Esophagus squamous epithelium (tissue), 5 donors: ENCODE data around the gene NSMF. TPM values are rescaled to one million over a fixed set of nuclear protein-coding genes. Genes with fewer than 3 reads are reported as not detected.

ENCODE experiments used
- DNase-seq: peaks from one replicate; lab custom pipeline; 2025; lab: John Stamatoyannopoulos, UW
- H3K27ac ChIP-seq, 4 donors: fragments of 200-600 bp; sonication (generic); one replicate each; pipeline ENCODE4 v1.5.1; 2016 to 2019; ENCODE audit warnings: mild to moderate bottlenecking in 1 of 4
- H3K27me3 ChIP-seq, 4 donors: fragments of 200-600 bp; sonication (generic); 1 replicate in 3 of 4; 2 replicates in 1 of 4; pipeline versions ENCODE4 v1.5.1 to v1.6.0; 2017 to 2021; ENCODE audit warnings: antibody characterized with exemption in 1 of 4
- H3K36me3 ChIP-seq, 3 donors: fragments of 200-600 bp; sonication (generic); one replicate each; pipeline ENCODE4 v1.5.1; 2016 to 2019
- H3K4me1 ChIP-seq, 3 donors: fragments of 200-600 bp; sonication (generic); one replicate each; pipeline ENCODE4 v1.5.1; 2017 to 2019
- H3K4me3 ChIP-seq, 4 donors: fragments of 200-600 bp; sonication (generic); 1 replicate in 3 of 4; 2 replicates in 1 of 4; pipeline ENCODE4 v1.5.1; 2016 to 2019; ENCODE audit warnings: mild to moderate bottlenecking in 2 of 4, moderate library complexity in 1 of 4
- H3K9me3 ChIP-seq, 3 donors: fragments of 200-600 bp; sonication (generic); one replicate each; pipeline ENCODE4 v1.5.1; 2016 to 2019
- POLR2A ChIP-seq, 4 donors: fragments of 450-650 bp; IDR thresholded peaks; one replicate each; pipeline ENCODE4 v1.6.1; 2017; ENCODE audit warnings: antibody characterized with exemption in 4 of 4, mild to moderate bottlenecking in 4 of 4, moderate library complexity in 3 of 4
- WGBS, 2 donors: methylation state at CpG; one replicate each; pipeline ENCODE4 v1.1.5; 2018; 5-methylcytosine and 5-hydroxymethylcytosine counted together
- intact Hi-C: fragments of 100-400 bp; cut with DNase I; formaldehyde crosslinking; loops from one replicate; pipeline ENCODE4 v1.15.0; 2022
- total RNA-seq, 4 donors: library from RNA; depleted of rRNA; stranded (reverse); fragments of >200 nt; gene quantifications; one replicate each; pipeline ENCODE4 v1.1.0, GENCODE V29; 2016
- TF ChIP-seq, protein P1 (sequence below), 6 experiments: fragments of 450-650 bp in 4 of 6; fragments of 200-600 bp in 2 of 6; sonication (generic) in 2 of 6; IDR thresholded peaks; one replicate each; pipeline ENCODE4 v1.5.1; 2016 to 2019; ENCODE audit warnings: antibody characterized with exemption in 6 of 6, mild to moderate bottlenecking in 4 of 6, moderate library complexity in 4 of 6
- donor health status: DM: yes; HTN: yes; CAD: no.

The NSMF gene
- total RNA-seq, 4 donors from 2014 or later = 16.2 to 38.1 (median 20.6) TPM

DNA sequence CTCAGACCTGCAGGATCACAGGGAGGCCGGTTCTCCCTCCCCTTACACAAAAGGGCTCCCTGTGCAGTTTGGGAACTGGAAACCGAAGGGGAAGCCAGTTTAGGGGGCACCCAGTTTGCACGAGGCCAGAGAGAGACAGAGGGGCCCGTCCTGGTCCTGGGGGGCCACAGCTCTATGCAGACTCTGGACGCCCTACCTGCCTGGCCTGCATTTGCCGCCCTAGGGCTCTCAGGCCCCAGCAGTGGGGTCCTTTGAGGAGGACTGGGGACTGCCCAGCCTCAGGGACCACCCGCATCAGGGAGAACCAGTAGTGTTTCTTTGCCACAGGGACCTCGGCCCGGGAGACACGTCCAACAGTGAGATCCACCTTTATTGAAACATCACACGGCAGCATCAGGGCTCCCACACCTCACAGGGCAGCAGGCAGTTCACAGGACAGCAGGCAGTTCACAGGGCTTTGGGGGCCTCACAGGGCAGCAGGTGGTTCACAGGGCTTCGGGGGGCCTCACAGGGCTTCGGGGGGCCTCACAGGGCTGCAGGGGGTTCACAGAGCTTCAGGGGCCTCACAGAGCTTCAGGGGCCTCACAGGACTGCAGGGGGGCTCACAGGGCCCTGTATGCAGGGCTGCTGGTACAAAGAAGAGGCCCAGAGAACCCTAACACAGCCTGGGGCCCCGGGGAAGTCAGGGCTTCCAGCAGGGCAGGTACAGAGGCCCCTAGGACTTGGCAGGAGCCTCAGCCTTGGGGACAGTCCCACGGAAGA lies 648 bp upstream of the NSMF start:
- H3K9me3 ChIP-seq = no peaks in the 10 kb centered on the region
- peak overlapping the region; percentile 61 to 91 (median 80) for H3K4me3 ChIP-seq
- TF ChIP-seq POLR2A (IDR thresholded peaks at IDR 0.05) = no peak
- TF ChIP-seq, protein P1, sequence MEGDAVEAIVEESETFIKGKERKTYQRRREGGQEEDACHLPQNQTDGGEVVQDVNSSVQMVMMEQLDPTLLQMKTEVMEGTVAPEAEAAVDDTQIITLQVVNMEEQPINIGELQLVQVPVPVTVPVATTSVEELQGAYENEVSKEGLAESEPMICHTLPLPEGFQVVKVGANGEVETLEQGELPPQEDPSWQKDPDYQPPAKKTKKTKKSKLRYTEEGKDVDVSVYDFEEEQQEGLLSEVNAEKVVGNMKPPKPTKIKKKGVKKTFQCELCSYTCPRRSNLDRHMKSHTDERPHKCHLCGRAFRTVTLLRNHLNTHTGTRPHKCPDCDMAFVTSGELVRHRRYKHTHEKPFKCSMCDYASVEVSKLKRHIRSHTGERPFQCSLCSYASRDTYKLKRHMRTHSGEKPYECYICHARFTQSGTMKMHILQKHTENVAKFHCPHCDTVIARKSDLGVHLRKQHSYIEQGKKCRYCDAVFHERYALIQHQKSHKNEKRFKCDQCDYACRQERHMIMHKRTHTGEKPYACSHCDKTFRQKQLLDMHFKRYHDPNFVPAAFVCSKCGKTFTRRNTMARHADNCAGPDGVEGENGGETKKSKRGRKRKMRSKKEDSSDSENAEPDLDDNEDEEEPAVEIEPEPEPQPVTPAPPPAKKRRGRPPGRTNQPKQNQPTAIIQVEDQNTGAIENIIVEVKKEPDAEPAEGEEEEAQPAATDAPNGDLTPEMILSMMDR (IDR thresholded peaks at IDR 0.05) = no peak
- H3K36me3 ChIP-seq = peaks cover 0 to 17% (median 0%) of the 10 kb centered on the region in 3 donors
- peaks cover 0 to 5% (median 0%) of the 10 kb centered on the region in 4 donors for H3K27me3 ChIP-seq
- DNase-seq = no peak
- H3K4me1 ChIP-seq = peaks cover 26 to 72% (median 30%) of the 10 kb centered on the region in 3 donors
- WGBS, 2 donors = 0 to 52% methylated on average over 2 of the region's 15 CpGs
- H3K27ac ChIP-seq = peak overlapping the region; percentile 72 to 88 (median 84)
- intact Hi-C loops = no loop called here

DNA sequence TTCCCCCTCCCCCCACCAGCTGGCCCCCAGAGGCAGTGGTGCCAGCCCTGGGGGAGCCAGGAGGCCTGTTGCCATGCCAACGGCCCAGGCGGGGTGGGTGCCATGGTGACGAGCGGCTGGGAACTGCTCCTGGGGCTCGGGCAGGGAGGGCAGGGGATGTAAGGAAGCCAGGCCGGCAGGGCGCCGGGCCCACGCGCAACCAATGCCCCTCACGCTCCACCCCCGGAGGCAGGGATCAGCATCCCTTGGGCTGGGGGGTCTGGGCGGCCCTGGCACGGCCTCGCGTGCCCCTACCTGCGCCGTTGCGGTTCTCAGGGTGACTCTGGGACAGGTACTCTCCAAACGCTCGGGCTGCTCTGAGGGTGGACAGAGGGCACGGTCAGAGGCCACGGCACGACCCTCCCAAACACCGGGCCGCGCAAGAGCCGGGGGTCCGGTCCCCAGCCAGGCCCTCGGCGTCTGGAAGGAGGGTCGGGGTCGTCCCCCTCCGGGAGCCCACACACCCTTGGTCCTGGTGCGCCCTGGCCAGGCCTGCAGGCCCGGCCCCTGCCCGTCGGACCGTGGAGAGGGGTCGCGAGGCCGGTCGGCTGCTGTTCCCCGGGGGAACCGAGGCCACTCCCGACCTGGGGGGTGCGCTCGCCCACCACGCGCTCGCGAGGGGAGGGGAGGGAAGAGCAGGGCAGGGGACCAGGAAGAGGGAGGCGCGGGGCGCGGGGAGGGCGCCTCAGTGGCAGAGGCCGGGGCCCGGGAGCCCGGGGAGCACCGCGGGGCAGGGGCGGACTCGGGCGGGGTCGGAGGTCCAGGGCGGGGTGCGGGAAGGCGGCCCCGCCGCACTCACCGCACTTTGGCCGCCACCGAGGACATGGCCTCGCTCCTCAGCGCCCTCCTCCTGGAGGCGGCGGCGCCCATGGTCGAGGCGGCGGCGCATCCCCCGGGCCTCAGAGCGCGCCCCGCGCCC lies 661 bp downstream of the NSMF start:
- H3K9me3 ChIP-seq = no peaks in the 10 kb centered on the region
- H3K36me3 ChIP-seq = peaks cover 0 to 17% (median 0%) of the 10 kb centered on the region in 3 donors
- TF ChIP-seq POLR2A (IDR thresholded peaks at IDR 0.05) = no peak
- TF ChIP-seq, protein P1 (IDR thresholded peaks at IDR 0.05) = no peak
- DNase-seq = no peak
- 37% methylated on average over 6 of the region's 88 CpGs; no CpG with 5 or more reads in 1 of the 2 donors for WGBS, 2 donors
- H3K27ac ChIP-seq = peak overlapping the region; percentile 67 to 88 (median 77)
- intact Hi-C loops = no loop called here
- H3K4me3 ChIP-seq = peak overlapping the region; percentile 61 to 91 (median 80)
- H3K27me3 ChIP-seq = peaks cover 0 to 5% (median 0%) of the 10 kb centered on the region in 4 donors
- peaks cover 36 to 85% (median 36%) of the 10 kb centered on the region in 3 donors for H3K4me1 ChIP-seq

DNA sequence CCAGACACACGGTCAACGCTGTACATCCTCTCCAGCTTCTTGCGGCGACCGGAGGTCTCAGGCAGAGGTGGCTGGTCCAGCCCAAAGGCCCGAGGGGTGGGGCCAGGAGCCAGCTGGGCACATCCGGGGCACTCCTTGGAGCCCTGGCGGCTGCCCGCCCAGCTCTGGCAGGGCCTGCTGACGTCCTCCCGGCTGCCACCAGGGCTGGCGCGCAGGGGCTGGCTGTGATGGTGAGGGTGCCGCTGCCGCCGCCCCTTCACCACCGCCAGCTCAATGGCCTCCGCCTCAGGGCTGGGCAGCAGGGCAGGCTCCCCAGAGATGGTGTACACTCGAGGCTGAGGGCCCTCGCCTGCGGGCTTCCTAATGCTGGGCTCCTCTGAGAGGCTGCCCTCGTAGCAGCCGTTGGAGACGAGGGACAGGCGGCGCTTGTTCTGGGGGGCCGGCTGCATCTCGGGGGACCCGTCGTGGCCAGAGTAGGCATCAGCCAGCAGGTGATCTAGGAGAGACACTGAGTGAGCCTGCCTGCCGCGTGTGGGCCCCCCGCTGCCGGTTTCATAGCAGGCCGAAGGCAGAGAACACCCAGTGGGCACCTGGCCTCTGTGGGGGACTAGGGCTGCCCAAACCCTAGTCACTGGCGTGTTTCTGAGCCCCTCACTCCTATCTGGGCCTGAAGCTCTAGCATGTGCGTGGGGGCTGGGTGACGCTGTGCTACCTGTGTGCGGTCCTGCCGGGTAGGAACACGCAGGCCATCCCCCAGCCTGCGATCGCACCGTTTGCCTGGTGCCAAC lies 1.5 kb downstream of the NSMF start:
- H3K4me3 ChIP-seq = peak overlapping the region in 3 of 4 donors; percentile 61 to 91 (median 85)

DNA sequence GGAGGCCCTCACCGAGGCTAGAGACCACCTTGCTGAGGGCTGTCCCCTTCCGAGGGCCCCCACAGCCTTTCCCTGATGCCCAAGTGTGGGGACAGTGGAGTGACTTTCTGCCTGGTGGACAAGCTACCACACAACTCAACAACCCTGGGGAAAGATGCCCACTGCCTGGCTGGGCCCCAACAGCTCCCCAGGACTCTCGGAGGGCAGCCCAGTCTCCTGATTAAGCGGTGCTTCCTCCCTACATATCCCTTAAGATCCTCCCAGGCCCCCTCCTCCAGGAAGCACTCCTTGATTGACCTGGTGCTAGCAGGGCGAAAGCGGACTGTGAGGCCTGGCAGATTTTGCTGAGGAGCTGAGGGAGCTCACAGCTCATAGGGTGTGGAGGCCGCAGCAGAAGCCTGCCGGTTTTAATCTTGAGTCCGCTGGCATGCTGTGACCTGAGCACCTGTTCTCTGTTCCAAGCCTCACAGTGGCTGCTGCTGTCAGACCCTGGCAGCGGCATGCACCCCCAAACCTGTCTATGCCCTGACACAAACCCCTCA lies 2.2 kb downstream of the NSMF start:
- 100% methylated on average over 2 of the region's 10 CpGs for WGBS, 2 donors
- peaks cover 35 to 84% (median 39%) of the 10 kb centered on the region in 3 donors for H3K4me1 ChIP-seq
- H3K27ac ChIP-seq = peak overlapping the region in 2 of 4 donors; percentile 3 to 23
- intact Hi-C loops = no loop called here
- peaks cover 0 to 27% (median 5%) of the 10 kb centered on the region in 3 donors for H3K36me3 ChIP-seq
- DNase-seq = no peak
- H3K4me3 ChIP-seq = no peak overlapping the region
- no peaks in the 10 kb centered on the region for H3K9me3 ChIP-seq
- H3K27me3 ChIP-seq = no peaks in the 10 kb centered on the region
- TF ChIP-seq, protein P1 (IDR thresholded peaks at IDR 0.05) = no peak
- no peak for TF ChIP-seq POLR2A (IDR thresholded peaks at IDR 0.05)

More for the DNA sequence above, 1.5 kb downstream of the NSMF start:
- Histone ChIP-seq H3K9me3 (no peaks in the 10 kb centered on the region), H3K27ac (peak overlapping the region in 3 of 4 donors; percentile 67 to 88 (median 72)), H3K27me3 (peaks cover 0 to 5% (median 0%) of the 10 kb centered on the region in 4 donors), H3K4me1 (peaks cover 36 to 89% (median 39%) of the 10 kb centered on the region in 3 donors), H3K36me3 (peaks cover 0 to 22% (median 2%) of the 10 kb centered on the region in 3 donors)
- no peak for DNase-seq
- 77% methylated on average over 3 of the region's 44 CpGs; no CpG with 5 or more reads in 1 of the 2 donors for WGBS, 2 donors
- TF ChIP-seq POLR2A (IDR thresholded peaks at IDR 0.05) = no peak
- TF ChIP-seq, protein P1 (IDR thresholded peaks at IDR 0.05) = no peak
- intact Hi-C loops = no loop called here
